WTC11 (cell line): ENCODE measurements around the gene TREML4. TPM values are rescaled to one million over a fixed set of nuclear protein-coding genes. Genes with fewer than 3 reads are reported as not detected.
A peak's percentile ranks its signal among the peaks of the same experiment; 100 is the strongest.

Experiments used
- ATAC-seq: fragments of 200-7000 bp; cut with Tn5 transposase; 2 replicates; pipeline ENCODE4 v1.10.0; 2021; ENCODE audit warnings: mild to moderate bottlenecking, moderate library complexity
- CTCF ChIA-PET: fragments of 300-600 bp; sonication (Branson Sonifier 250); formaldehyde crosslinking; loops from one replicate; lab custom pipeline; 2021; ENCODE audit warnings: antibody characterized with exemption; lab: Charles Lee
- POLR2A ChIA-PET: fragments of 350-600 bp; sonication (Branson Sonifier 250); formaldehyde crosslinking; loops from one replicate; lab custom pipeline; 2021; ENCODE audit warnings: antibody characterized with exemption; lab: Charles Lee
- DNase-seq: peaks from one replicate; pipeline ENCODE4 v3.0.0; 2021; ENCODE audit warnings: low spot score
- H3K27ac Mint-ChIP-seq: 2 replicates; pipeline ENCODE4 v1.8.0; 2021; ENCODE audit warnings: mixed read lengths
- H3K27me3 Mint-ChIP-seq: 2 replicates; pipeline ENCODE4 v1.8.0; 2021; ENCODE audit warnings: low read depth, mild to moderate bottlenecking, moderate library complexity, mixed read lengths
- H3K36me3 Mint-ChIP-seq: 2 replicates; pipeline ENCODE4 v1.8.0; 2021; ENCODE audit warnings: mixed read lengths
- H3K4me1 Mint-ChIP-seq: 2 replicates; pipeline ENCODE4 v1.8.0; 2022; ENCODE audit warnings: mixed read lengths
- H3K4me3 Mint-ChIP-seq: 2 replicates; pipeline ENCODE4 v1.8.0; 2021; ENCODE audit warnings: mild to moderate bottlenecking, moderate library complexity, mixed read lengths
- H3K9me3 Mint-ChIP-seq: 2 replicates; pipeline ENCODE4 v1.8.0; 2021; ENCODE audit warnings: mixed read lengths
- ATF1 ChIP-seq: sonication (generic); formaldehyde crosslinking; IDR thresholded peaks from 2 replicates; pipeline ENCODE4 v1.8.1; 2023; ENCODE audit warnings: mild to moderate bottlenecking, moderate library complexity, missing genetic modification reagents
- ELF4 ChIP-seq: sonication (generic); formaldehyde crosslinking; IDR thresholded peaks from 2 replicates; pipeline ENCODE4 v1.8.1; 2022; ENCODE audit warnings: low read depth, mild to moderate bottlenecking, moderate library complexity, missing genetic modification reagents
- NFYB ChIP-seq: sonication (generic); formaldehyde crosslinking; conservative IDR thresholded peaks from 2 replicates; pipeline ENCODE4 v1.8.0; 2022; ENCODE audit warnings: low read depth, missing genetic modification reagents
- NR1H2 ChIP-seq: sonication (generic); formaldehyde crosslinking; IDR thresholded peaks from 2 replicates; pipeline ENCODE4 v1.9.0; 2021; ENCODE audit warnings: mild to moderate bottlenecking, moderate library complexity, missing genetic modification reagents
- NR3C1 ChIP-seq: sonication (generic); formaldehyde crosslinking; conservative IDR thresholded peaks from 2 replicates; pipeline ENCODE4 v1.8.1; 2023; ENCODE audit warnings: low read depth, mild to moderate bottlenecking, missing genetic modification reagents
- PREB ChIP-seq: sonication (generic); formaldehyde crosslinking; IDR thresholded peaks from 2 replicates; pipeline ENCODE4 v1.8.1; 2022; ENCODE audit warnings: mild to moderate bottlenecking, missing genetic modification reagents, moderate library complexity, borderline replicate concordance
- USF2 ChIP-seq: sonication (generic); formaldehyde crosslinking; IDR thresholded peaks from 2 replicates; pipeline ENCODE4 v1.8.1; 2023; ENCODE audit warnings: mild to moderate bottlenecking, missing genetic modification reagents, moderate library complexity
- ZNF671 ChIP-seq: fragments of 250-450 bp; sonication (Bioruptor Pico); IDR thresholded peaks from 2 replicates; pipeline ENCODE4 v1.8.0; 2021; ENCODE audit warnings: mild to moderate bottlenecking
- total RNA-seq: library from RNA; stranded (reverse); gene quantifications from 3 replicates; pipeline ENCODE4 v1.2.3, GENCODE V29; 2021
- TF ChIP-seq, protein P1 (sequence below): sonication (generic); formaldehyde crosslinking; IDR thresholded peaks from 2 replicates; pipeline ENCODE4 v1.8.1; 2022; ENCODE audit warnings: low read depth, mild to moderate bottlenecking, moderate library complexity, missing genetic modification reagents, borderline replicate concordance
- TF ChIP-seq, protein P2 (sequence below): fragments of 250-450 bp; sonication (Bioruptor Pico); IDR thresholded peaks from 2 replicates; pipeline ENCODE4 v1.9.0; 2021; ENCODE audit warnings: moderate library complexity, mild to moderate bottlenecking, inconsistent platforms, borderline replicate concordance
- TF ChIP-seq, protein P3 (sequence below): sonication (generic); formaldehyde crosslinking; IDR thresholded peaks from 2 replicates; pipeline ENCODE4 v1.8.0; 2022; ENCODE audit warnings: mild to moderate bottlenecking, missing genetic modification reagents
- TF ChIP-seq, protein P4 (sequence below): sonication (generic); formaldehyde crosslinking; conservative IDR thresholded peaks from 2 replicates; pipeline ENCODE4 v1.8.1; 2023; ENCODE audit warnings: mild to moderate bottlenecking, low read depth, missing genetic modification reagents, moderate library complexity
- TF ChIP-seq, protein P5 (sequence below): sonication (generic); formaldehyde crosslinking; IDR thresholded peaks from 2 replicates; pipeline ENCODE4 v1.8.0; 2023; ENCODE audit warnings: missing genetic modification reagents, mild to moderate bottlenecking, borderline replicate concordance

TREML4 gene
- total RNA-seq, 1 experiment from 2014 or later, result not detected

GRCh38 chr6:41181566-41181965 is 46.6 kb upstream of the TREML4 start:
- no peak overlapping the region for H3K27ac Mint-ChIP-seq
- DNase-seq (no peak), ATAC-seq (no peak)
- peaks cover 9% of the 10 kb centered on the region; the same call in 1 of the 2 replicates for H3K4me1 Mint-ChIP-seq
- no peaks in the 10 kb centered on the region for H3K36me3 Mint-ChIP-seq
- no peaks in the 10 kb centered on the region for H3K27me3 Mint-ChIP-seq
- H3K9me3 Mint-ChIP-seq, result no peaks in the 10 kb centered on the region
- H3K4me3 Mint-ChIP-seq, result no peak overlapping the region
- TF ChIP-seq, protein P1, sequence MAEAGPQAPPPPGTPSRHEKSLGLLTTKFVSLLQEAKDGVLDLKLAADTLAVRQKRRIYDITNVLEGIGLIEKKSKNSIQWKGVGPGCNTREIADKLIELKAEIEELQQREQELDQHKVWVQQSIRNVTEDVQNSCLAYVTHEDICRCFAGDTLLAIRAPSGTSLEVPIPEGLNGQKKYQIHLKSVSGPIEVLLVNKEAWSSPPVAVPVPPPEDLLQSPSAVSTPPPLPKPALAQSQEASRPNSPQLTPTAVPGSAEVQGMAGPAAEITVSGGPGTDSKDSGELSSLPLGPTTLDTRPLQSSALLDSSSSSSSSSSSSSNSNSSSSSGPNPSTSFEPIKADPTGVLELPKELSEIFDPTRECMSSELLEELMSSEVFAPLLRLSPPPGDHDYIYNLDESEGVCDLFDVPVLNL (CRISPR knock-in tag), result no peak
- TF ChIP-seq NR3C1, result no peak
- TF ChIP-seq, protein P2, sequence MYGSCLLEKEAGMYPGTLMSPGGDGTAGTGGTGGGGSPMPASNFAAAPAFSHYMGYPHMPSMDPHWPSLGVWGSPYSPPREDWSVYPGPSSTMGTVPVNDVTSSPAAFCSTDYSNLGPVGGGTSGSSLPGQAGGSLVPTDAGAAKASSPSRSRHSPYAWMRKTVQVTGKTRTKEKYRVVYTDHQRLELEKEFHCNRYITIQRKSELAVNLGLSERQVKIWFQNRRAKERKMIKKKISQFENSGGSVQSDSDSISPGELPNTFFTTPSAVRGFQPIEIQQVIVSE (CRISPR knock-in tag), result no peak
- CTCF ChIA-PET, result interaction anchor here (0.8 to 3.5 kb wide), 24 partner anchors 9 to 328 kb away, joined by 3 to 115 read pairs (median 5); partner anchors contain the start of genes NCR2, OARD1 and TREML2
- POLR2A ChIA-PET, result interaction anchor here (1.0 kb wide), 1 partner anchor 78 kb away, joined by 3 read pairs; no protein-coding TSS in a partner anchor

DNA sequence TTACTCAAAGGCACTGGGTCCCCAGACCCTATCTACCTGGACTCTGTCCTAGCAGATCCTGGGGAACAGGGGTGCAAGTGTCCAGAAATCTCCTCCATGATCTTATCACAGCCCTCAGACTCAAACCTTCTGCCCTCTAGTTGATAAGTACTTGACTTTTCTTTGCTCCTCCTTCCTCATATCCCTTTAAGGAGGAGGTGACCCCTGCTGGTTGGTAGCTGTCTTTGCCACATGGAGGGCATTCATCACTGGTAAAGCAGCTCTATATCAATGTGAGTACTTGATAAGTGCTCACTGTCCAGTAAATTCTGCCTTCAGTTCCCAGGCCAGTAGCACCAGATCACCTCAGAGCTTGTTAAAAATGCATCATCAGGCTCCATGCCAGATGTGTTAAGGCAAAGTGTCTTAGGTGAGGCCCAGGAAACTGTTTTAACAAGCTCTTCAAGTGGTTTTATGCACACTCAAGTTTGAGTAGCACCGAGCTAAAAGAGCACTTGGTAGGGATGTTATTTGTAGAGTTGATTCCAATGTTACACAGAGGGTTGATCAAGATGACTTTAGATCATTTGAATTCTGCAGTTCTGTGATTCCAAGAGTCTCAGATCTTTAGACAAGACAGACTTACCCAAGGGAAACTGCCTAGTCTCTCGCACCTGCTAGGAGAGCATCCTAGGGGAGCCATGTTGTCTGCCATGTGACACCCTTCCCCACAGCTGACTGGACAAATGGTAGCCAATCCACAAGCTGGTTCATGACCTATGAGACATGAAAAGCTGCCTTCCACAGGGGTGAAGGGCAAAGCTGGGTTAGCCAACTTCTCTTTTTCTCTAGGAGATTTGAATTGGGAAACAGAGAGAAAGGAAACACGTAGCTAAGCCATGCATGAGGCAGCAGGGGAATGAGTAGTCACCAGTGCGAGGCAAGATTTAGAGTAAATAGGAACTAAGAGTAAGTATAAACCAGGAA is 45.8 kb upstream of the TREML4 start:
- TF ChIP-seq USF2 (CRISPR knock-in tag) (peak; percentile 74), ZNF671 (no peak), ATF1 (CRISPR knock-in tag) (no peak), NFYB (0 out of 2 replicates have a peak, but pooled peaks have one; percentile 10), ELF4 (CRISPR knock-in tag) (no peak), PREB (CRISPR knock-in tag) (no peak), NR1H2 (CRISPR knock-in tag) (no peak)
- TF ChIP-seq, protein P3, sequence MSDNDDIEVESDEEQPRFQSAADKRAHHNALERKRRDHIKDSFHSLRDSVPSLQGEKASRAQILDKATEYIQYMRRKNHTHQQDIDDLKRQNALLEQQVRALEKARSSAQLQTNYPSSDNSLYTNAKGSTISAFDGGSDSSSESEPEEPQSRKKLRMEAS (CRISPR knock-in tag), result peak; percentile 41; the same call in 1 of the 2 replicates
- TF ChIP-seq, protein P4, sequence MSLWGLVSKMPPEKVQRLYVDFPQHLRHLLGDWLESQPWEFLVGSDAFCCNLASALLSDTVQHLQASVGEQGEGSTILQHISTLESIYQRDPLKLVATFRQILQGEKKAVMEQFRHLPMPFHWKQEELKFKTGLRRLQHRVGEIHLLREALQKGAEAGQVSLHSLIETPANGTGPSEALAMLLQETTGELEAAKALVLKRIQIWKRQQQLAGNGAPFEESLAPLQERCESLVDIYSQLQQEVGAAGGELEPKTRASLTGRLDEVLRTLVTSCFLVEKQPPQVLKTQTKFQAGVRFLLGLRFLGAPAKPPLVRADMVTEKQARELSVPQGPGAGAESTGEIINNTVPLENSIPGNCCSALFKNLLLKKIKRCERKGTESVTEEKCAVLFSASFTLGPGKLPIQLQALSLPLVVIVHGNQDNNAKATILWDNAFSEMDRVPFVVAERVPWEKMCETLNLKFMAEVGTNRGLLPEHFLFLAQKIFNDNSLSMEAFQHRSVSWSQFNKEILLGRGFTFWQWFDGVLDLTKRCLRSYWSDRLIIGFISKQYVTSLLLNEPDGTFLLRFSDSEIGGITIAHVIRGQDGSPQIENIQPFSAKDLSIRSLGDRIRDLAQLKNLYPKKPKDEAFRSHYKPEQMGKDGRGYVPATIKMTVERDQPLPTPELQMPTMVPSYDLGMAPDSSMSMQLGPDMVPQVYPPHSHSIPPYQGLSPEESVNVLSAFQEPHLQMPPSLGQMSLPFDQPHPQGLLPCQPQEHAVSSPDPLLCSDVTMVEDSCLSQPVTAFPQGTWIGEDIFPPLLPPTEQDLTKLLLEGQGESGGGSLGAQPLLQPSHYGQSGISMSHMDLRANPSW (CRISPR knock-in tag), result no peak
- TF ChIP-seq, protein P5, sequence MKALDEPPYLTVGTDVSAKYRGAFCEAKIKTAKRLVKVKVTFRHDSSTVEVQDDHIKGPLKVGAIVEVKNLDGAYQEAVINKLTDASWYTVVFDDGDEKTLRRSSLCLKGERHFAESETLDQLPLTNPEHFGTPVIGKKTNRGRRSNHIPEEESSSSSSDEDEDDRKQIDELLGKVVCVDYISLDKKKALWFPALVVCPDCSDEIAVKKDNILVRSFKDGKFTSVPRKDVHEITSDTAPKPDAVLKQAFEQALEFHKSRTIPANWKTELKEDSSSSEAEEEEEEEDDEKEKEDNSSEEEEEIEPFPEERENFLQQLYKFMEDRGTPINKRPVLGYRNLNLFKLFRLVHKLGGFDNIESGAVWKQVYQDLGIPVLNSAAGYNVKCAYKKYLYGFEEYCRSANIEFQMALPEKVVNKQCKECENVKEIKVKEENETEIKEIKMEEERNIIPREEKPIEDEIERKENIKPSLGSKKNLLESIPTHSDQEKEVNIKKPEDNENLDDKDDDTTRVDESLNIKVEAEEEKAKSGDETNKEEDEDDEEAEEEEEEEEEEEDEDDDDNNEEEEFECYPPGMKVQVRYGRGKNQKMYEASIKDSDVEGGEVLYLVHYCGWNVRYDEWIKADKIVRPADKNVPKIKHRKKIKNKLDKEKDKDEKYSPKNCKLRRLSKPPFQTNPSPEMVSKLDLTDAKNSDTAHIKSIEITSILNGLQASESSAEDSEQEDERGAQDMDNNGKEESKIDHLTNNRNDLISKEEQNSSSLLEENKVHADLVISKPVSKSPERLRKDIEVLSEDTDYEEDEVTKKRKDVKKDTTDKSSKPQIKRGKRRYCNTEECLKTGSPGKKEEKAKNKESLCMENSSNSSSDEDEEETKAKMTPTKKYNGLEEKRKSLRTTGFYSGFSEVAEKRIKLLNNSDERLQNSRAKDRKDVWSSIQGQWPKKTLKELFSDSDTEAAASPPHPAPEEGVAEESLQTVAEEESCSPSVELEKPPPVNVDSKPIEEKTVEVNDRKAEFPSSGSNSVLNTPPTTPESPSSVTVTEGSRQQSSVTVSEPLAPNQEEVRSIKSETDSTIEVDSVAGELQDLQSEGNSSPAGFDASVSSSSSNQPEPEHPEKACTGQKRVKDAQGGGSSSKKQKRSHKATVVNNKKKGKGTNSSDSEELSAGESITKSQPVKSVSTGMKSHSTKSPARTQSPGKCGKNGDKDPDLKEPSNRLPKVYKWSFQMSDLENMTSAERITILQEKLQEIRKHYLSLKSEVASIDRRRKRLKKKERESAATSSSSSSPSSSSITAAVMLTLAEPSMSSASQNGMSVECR (CRISPR knock-in tag), result no peak
- no peaks in the 10 kb centered on the region for H3K36me3 Mint-ChIP-seq
- ChIA-PET CTCF (interaction anchor here (0.7 to 3.5 kb wide), 37 partner anchors 8 to 604 kb away, joined by 3 to 115 read pairs (median 5); partner anchors contain the start of genes NCR2, OARD1, TREML1 and TREML2), POLR2A (interaction anchor here (1.0 kb wide), 1 partner anchor 79 kb away, joined by 3 read pairs; no protein-coding TSS in a partner anchor)
- H3K4me3 Mint-ChIP-seq, result no peak overlapping the region
- no peak overlapping the region for H3K27ac Mint-ChIP-seq
- H3K27me3 Mint-ChIP-seq, result no peaks in the 10 kb centered on the region
- no peaks in the 10 kb centered on the region for H3K9me3 Mint-ChIP-seq
- ATAC-seq (peak; percentile 93), DNase-seq (peak; percentile 47)
- H3K4me1 Mint-ChIP-seq, result peaks cover 9% of the 10 kb centered on the region; the same call in 1 of the 2 replicates
